DLD1 (cell line): ENCODE data around the gene SLC35E4.
"Not testable (repeated sequence)": the region's sequence is repeated elsewhere in the genome, so short reads cannot be mapped to it uniquely, and the experiment has no call there.

Experiments used
- in situ Hi-C: cut with HindIII; loops from 2 replicates; pipeline ENCODE4 v1.10.0; 2017; ENCODE audit warnings: low sequenced_read_pairs

The SLC35E4 gene

DNA sequence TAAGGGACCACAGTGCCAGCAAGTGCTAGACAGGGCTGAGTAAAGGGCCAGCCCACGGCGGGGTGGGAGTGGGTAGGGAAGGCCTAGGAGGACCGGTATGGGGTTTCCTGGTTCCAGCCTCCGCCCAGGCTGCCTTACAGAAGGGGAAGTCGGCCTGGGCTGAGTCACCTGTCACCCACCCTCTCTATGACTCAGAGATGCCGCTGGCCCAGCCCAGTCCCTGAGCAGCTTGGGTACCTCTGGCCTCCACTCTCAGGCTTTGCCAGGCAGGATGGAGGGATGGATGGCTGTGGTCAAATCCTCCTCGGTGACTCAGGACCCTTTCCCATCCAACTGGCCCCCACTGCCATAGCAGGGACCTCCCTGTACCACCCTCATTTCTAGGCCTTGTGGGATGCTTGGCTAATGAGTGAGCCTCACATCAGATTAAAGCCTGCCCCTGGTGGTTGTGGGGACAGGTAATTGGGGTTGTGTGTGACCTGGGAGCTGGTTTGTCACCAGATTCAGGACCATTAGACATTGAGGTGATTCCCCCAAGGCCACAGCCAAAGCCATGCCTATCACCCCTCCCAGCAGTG is 13.9 kb downstream of the SLC35E4 start:
- in situ Hi-C loops = no loop called here

DNA sequence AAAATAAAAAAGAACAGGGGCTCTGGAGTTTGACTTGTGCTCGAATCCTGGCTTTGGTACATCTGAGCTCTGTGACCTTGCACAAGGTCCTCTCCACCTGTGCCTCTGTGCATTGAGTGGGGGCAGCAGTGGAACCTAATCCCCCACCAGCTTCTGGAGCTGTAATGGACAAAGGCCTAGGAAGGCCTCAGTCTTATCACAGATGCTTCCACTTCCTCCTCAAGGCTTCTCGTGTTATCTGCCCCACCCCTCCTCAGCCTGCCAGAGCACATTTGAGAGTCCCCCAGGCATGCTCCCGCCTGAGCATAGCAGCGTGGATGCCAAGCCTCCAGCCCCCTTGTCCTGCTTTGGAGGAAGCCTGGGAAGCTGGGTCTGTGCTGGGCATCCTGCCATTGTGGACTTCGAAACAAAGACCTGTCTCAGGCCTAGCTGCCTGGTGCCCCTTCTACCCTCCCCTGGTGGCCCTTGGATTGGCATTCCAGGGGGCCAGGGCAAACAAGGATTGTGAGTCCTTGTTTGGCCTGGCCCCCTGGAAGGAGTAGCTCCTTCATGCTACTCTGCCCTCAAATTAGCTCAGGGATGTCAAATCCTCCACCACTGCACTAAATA is 15.0 kb downstream of the SLC35E4 start:
- in situ Hi-C loops = no loop called here

DNA sequence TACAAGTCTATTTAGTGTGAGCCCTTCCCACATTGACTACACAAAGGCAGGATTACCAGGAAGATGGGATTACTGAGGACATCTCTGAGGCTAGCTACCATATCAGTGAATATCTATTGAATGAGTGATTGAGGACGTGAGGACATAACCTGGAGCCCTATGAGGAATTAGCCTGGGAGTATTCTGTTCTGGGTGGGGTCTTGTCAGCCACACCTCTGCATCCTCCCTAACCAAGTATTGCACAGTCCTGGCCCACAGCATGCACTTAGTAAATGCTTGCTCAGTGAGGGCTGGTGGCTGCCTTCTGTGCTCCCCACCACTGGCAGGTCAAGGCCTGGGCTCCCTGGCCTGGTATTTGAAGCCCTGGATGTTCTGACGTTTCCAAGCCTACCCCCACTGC is 17.3 kb downstream of the SLC35E4 start:
- in situ Hi-C loops = no loop called here

DNA sequence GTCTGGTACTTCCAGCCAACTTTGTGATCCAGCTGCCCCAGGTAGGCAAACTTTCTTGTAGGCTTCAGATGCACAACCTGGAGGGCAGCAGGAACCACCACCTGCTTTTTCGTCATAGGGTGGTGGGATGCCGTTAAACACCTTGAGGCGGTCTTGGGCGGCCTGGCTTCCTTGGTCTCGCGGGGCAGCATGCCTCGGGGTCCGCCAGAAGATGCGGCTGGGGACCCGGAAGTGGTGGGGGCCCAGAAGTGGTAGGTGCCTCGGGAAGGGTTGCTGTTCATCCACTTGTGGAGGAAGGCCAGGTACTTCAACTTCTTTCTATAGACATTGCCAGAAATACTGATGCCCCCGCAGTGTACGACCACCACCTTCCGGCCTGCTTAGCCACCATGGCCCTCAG is 18.8 kb downstream of the SLC35E4 start:
- in situ Hi-C loops = no loop called here

DNA sequence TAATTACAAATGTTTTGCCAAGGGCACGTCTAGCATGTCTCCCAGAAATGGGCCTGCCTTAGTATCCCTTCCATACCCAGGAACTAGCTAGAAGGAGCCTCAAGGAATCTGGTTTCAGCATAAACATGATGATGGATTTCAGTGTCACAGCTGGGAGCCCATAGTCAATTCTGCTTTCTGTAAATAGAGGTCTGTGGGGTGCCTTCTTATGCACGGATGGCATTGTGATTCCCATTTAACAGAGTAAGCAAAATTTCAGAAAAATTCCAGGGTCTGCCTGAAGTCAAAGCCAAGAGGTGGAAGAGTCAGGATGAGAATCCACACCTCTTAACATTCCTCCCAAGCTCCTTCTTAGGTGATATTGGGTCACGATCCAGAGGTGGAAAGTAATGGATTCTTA is 20.0 kb downstream of the SLC35E4 start:
- in situ Hi-C loops = no loop called here

DNA sequence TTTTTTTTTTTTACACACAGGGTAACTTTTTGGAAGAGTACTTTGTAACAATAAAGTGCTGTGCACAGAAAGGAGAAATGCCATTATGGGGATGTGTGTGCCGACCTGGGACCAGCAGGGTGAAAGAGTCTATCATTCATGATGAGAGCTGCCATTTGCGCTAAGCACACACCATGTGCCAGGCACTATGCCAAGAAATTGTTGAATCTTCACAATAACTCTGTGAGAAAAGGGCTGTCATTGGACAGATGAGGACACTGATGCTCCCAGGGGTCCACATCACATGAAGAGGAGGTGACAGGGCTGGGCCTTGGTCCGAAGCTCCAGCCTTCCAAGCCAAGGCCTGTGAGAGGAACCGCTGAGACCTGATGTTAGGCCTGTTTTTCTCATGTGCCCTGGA is 26.5 kb downstream of the SLC35E4 start:
- in situ Hi-C loops = no loop called here

DNA sequence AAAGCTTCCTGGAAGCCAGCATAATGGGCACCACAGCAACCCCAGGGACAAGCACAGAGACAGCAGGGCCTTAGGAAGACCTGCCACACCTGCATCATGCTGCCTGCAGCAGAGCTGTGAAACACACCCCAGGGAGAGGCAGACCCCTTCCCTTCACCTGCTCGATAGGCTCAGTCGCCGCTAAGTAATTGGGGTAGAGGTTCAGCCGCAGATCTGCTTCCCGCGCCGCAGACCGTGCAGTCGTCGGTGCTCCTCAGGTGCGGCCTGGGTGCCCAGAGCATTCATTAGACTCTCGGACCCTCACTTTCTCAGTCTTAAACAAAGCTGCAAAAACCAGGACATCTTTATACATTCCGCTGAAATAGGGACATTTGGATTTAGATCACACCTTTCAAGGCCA is 29.2 kb downstream of the SLC35E4 start:
- in situ Hi-C loops = no loop called here

DNA sequence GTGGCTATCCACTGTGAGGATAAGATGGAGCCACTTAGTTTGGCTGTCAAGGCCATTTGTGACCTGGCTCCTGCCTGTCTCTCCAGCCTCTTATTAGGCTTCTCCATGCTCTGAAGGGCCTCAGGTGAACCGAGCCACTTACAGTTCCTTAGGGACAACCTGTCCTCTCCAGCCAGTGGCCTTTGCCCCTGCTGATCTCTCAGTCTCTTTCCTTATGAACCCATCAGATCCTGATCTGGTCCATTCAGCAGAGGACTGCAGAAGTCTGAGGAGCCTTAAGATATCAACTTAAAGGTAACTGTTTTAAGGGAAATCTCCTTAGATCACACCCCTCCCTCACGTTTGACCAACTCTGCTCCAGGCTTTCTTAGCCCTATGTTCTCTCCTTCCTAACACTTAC is 29.7 kb downstream of the SLC35E4 start:
- in situ Hi-C loops = no loop called here

DNA sequence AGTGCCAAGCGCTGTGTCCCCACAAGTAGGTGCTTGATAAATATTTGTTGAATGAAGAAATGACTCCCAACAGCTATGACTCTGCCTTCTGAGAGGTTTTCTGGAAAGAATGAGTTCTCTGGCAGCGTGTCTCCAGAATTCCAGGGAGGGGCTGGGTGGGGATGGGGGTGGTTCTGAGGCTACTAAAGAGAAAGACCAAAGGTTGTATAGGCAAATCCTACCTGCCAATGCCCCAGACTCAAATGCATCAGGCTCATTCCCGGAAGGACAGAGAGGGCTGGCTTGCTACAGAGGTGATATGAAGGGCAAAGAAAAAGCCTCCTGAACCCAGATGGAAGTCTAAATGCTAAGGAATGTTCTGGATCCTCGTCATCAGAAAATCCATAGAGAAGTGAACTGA is 30.2 kb downstream of the SLC35E4 start:
- in situ Hi-C loops = no loop called here

DNA sequence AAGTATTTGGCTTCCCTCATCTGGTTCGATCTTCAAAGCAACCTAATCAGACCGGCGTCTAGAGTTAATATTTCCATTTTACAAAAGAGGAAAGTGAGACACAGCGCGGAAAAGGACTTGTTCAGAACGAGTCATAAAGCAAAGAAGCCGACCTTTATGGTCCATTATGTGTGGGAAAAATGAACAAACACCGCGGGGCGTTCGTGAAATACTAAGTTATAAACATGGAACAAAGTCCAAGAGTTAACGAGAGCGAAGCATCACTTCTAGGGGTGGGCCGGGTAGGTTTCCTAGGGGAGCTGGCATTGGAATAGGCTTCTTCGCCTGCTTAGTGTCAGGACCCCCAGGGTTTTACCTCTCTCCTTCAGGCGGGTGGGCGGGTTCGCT is 31.5 kb downstream of the SLC35E4 start:
- in situ Hi-C loops = no loop called here

DNA sequence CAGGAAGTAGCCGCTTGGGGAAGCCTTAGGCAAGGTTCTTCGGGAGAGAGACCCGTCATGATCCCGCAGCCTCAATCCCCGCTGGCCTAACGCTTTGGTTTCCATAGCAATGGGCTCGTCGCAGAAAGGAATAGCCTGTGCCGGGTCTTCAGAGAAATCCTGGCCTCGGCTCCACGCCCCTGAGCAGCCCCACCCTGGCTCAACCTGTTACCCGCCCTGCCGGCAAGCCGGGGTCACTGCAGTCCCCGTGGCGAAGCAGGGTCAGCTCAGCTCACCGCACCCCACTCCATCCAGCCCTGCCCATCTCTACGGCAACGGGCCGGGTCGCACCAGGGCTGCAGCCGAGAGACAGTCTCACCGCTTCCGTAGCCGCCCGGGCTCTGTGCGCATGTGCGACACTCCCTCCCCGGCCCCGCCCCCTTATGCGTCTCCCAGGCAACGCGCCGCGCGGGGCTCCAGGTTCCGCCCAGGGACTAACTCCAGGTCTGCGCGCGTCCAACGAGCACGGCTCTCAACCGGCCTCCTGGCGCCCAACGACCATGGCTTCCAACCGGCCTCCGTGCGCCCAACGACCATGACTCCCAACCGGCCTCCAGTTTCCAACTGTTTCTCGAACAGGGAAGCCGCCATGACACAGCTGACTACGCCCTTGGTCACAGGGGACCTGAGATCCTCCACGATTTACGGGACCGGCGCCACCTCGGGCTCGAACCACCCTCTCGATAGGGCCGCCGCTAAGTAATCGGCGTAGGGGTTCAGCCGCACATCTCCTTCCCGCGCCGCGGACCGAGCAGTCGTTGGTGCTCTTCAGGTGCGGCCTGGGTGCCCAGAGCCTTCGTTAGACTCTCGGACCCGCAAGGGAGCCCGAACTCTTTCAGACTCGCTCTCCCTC is 32.2 kb downstream of the SLC35E4 start, which contains the start of gene DUSP18:
TSS of gene DUSP18 (minus strand) at position 382 of the 892 bp plus-strand sequence. CDS start 3,872 bp downstream, outside the sequence.
- in situ Hi-C loops = no loop called here

DNA sequence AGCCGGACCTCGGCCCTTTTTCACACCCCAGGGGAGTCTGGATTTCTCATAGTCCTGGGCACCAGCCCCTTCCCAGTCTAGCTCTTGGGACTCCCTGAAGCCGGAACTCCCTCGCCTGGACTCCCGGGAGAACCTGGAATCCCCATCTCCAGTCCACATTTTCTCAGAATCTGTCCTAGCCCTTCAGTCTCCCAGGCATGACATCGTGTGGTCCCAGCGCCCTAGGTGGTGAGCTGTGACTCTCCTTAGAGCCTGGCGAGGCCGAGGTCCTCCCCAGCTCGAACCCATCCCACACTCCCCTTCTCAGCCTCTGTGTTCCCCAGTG is 32.8 kb downstream of the SLC35E4 start:
- in situ Hi-C loops = no loop called here

DNA sequence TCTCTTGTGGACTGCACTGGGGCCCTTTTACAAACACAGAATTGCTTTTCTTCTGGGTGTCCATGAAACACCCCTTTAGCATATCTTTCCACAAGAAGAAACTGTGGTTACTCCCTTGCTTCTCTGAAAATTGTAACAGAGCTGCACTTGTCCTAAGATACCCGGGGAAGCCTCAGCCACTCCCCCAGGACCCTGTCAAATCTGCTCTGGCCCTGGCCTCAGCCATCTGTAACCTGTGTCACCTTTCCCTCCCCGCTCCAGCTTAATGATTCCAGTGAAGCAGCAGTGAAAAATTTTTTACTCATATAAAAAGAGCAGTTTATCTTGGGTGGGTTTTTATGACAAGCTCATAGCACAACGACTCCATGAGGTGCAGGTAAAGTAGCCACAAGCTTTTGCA is 35.5 kb downstream of the SLC35E4 start:
- in situ Hi-C loops = no loop called here

DNA sequence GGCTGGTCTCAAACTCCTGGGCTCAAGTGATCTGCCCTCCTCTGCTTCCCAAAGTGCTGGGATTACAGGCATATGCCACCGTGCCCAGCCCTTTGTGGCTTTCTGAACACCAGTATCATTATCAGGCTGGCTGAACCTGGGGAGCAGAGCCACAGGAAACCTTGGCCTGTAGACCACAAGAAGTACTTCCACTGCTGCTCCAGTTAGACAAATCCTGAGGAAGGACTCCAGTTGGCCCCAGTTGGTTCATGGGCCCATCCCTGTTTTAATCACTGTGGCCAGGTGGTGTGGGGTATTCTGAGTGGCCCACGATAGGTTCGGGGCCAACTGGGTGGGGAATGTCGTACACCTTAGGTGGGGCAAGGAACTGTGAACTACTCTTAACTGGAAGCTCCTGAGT is 37.6 kb downstream of the SLC35E4 start:
- in situ Hi-C loops = no loop called here

DNA sequence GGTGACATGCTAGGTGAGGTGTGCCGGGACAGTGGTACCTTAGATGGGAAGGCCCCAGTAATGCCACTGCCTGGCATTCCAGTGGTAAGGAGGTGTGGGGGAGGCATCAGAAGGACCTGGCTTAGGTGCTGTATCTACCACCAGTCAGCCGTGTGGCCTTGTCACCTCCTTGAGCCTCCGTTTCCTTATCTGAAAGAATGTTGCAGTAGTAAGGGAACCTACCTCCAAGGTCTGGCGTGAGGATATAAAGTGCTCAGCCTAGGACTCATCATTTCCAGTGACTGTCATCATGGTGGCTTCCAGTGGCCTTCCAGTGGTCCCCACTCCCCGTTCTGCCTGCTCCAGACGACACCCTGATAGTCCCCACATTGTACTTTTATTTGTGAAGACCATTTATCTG is 38.9 kb downstream of the SLC35E4 start:
- in situ Hi-C loops = no loop called here

DNA sequence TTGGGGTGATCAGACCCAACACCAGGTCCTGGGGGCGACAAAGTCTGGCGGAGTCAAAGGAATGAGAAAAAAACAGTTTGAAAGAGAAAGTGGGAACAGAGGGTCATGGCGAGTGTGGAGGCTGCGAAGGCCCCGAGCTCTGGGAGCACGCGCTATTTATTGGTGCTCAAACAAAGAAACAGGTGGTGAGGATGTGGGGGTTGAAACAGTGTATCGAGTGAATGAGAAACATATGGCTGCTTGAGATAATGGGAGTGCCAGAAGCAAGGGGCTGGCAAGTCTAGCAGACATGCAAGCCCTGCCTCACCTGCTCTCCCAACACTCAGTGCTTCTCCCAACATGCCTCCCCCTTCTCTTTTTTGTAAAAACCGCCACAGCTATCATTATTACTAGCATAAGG is 39.9 kb downstream of the SLC35E4 start:
- in situ Hi-C loops = no loop called here

DNA sequence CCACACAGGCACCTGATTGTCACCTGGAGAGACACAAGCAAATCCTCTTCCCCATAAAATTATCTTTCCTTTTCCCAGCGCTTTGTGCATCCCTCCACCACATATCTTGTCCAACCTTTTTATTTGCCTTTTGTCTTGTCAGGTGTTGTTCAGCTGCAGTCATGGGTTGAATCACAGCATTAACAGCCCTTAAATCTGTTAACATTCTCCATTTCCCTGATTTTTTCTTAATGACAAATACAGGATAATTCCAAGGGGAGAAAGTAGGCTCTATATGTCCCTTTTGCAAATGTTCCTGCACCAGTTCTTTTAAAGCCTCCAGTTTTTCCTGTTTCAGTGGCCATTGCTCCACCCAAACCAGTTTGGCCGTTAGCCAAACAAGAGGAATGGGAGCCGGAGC is 41.0 kb downstream of the SLC35E4 start:
- in situ Hi-C loops = not testable (repeated sequence)

DNA sequence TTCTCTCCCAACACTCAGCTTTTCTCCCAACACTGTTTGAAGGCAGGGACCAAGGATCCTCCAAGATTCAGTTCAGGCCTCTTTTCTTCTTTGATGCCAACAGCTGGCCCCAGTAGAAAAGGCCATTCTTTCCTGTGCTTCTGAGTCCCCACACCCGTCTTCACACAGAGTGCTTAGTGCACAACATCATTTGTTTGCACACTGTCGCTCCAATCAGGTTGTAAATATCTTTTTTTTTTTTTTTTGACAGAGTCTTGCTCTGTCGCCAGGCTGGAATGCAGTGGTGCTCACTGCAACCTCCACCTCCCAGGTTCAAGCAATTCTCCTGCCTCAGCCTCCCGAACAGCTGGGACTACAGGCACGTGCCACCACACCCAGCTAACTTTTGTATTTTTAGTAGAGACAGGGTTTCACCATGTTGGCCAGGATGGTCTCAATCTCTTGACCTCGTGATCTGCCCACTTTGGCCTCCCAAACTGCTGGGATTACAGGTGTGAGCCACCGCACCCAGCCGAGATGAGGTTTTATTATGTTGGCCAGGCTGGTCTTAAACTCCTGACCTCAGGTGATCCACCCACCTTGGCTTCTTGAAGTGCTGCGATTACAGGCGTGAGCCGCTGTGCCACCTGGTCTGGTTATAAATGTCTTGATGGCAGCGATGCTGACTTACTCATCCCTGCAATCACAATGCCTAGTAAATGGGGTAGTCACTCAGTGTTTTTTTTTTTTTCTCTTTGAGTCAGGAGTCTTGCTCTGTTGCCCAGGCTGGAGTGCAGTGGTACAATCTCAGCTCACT is 44.5 kb downstream of the SLC35E4 start:
- in situ Hi-C loops = not testable (repeated sequence)

DNA sequence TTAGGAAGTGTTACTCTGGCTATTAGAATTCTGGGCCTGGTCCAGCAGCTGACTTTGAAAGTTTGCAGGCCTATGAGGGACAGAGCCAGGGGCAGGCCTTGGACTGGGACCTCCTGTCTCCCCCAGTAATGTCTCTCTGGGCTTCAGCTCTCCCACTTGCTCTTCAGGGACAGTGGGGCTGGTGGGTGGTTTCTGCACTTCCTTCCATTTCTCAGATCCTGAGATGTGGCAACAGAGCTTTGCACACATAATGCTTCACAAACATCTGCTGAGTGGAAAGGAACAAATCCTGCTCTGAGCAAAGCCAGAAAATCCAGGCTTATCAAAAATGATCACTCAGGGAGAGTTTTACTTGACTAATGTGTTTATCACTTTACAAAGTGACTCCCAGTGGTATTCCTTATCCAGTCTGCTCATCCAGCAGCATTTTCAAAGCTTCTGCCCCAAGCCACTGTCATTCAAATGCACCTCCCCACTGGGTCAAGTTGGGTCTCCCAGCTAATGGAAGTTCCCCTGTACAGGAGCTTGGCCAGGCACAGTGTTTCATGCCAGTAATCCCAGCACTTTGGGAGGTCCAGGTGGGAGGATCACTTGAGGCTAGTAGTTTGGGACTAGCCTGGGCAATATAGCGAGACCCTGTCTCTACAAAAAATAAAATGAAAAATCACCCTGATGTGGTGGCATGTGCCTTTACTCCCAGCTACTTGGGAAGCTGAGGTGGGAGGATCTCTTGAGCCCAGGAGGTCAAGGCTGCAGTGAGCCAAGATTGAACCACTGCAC is 45.6 kb downstream of the SLC35E4 start:
- in situ Hi-C loops = no loop called here

DNA sequence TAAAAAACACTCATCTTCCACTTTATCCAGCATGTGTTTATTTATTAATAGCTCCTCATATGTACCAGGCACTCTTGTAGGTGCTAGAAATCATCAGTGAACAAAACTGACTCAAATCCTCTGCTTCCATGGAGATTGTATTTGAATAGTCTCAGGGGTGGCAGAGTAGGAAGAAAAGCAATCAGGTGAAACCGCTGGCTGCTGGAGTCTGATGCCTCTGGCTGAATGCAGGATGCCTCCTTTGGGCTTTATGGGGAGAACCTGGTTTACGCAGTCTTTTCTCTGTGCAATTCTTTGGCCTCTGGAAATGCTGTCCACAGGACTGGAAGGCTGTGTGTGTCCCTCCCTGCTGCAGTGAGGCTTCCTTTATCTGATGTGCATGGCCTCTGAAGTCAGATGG is 46.2 kb downstream of the SLC35E4 start:
- in situ Hi-C loops = no loop called here

DNA sequence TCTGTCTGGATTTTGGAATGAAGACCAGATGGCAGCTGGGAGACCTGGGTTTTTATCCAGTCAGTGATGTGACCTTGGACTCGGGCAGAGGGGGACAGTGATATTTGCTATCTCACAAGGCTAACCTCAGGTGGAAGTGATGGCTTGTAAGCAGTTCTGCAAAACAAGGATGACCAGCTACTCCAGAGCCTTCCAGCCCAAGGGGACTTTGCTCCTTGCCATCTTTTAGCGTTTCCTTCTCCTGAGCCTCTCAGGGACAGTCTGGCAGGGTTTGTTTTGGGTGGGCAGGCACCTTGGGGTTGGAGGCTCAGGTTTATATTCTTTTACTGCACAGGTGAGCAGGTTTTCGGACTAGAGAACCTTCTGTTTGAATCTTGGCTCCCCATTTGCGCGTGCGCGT is 49.6 kb downstream of the SLC35E4 start:
- in situ Hi-C loops = no loop called here
